Measurements from ENCODE around the gene MRPS18A. TPM values are rescaled to one million over a fixed set of nuclear protein-coding genes. Genes with fewer than 3 reads are reported as not detected.

MRPS18A gene
- total and polyA plus RNA-seq, 2 of the 8 experiments (the other 6 are each of a cell fraction or from before 2014, with no cell fraction given), result 48.3 to 121 TPM

- Histone ChIP-seq H3K23ac (ENCODE audit: insufficient read length) (no peak overlapping the region), H3K36me3 (ENCODE audit: control insufficient read depth in 2 of 4, insufficient read depth in 4 of 4, low read length in 3 of 4) (no peaks in the 10 kb centered on the region), H2BK20ac (ENCODE audit: low read length) (0 out of 2 replicates have a peak overlapping the region, but pooled peaks have one; percentile 88), H3K9me3 (ENCODE audit: insufficient read depth in 2 of 2, low read depth in 1 of 2, low read length in 1 of 2) (no peaks in the 10 kb centered on the region), H3K4me2 (ENCODE audit: insufficient read depth in 1 of 2, low read depth in 2 of 2, low read length in 2 of 2) (peak overlapping the region; percentile 29 to 53; a peak in 3 of 4 replicates), H3K14ac (ENCODE audit: insufficient read length) (no peak overlapping the region), H2BK120ac (replicated peaks; ENCODE audit: low read depth, low read length) (no peak overlapping the region), H2AK5ac (ENCODE audit: low read depth, low read length) (no peak overlapping the region), H2AFZ (ENCODE audit: low read length) (peak overlapping the region; percentile 49), H3K79me1 (ENCODE audit: low read depth, low read length) (no peaks in the 10 kb centered on the region), H3K27ac (ENCODE audit: low read depth, low read length) (peak overlapping the region; percentile 60; the same call in 1 of the 2 replicates), H3K4me3 (ENCODE audit: extremely low read depth in 1 of 4, insufficient read depth in 2 of 4, low read depth in 3 of 4, low read length in 4 of 4) (no peak overlapping the region), H3K4me1 (replicated peaks in 1 of 4; ENCODE audit: control insufficient read depth in 3 of 4, insufficient read depth in 4 of 4, low read length in 3 of 4) (peaks cover 10 to 26% (median 20%) of the 10 kb centered on the region in 4 experiments; a peak in 6 of 7 replicates), H2BK15ac (ENCODE audit: low read length) (no peak overlapping the region), H3K27me3 (replicated peaks in 1 of 4; ENCODE audit: control insufficient read depth in 3 of 4, extremely low read depth in 1 of 4, insufficient read depth in 3 of 4, low read length in 3 of 4) (no peaks in the 10 kb centered on the region), H3K79me2 (ENCODE audit: control insufficient read depth in 1 of 2, insufficient read depth in 2 of 2, low read length in 2 of 2) (no peaks in the 10 kb centered on the region), H3K4ac (replicated peaks; ENCODE audit: insufficient read length, low read depth, low read length) (peak overlapping the region; percentile 58), H4K20me1 (replicated peaks in 1 of 2; ENCODE audit: control insufficient read depth in 1 of 2, insufficient read depth in 2 of 2, low read length in 2 of 2) (no peaks in the 10 kb centered on the region), H2BK12ac (ENCODE audit: low read depth, low read length) (peak overlapping the region; percentile 96), H4K8ac (ENCODE audit: extremely low read depth, insufficient read depth, low read length) (peak overlapping the region; percentile 69; the same call in 1 of the 2 replicates), H3K9ac (replicated peaks in 1 of 4; ENCODE audit: extremely low read depth in 1 of 4, low read depth in 3 of 4, low read length in 3 of 4) (peak overlapping the region in 1 of 4 experiments; percentile 39; a peak in 1 of 7 replicates), H3K18ac (ENCODE audit: extremely low read depth, low read length) (peak overlapping the region; percentile 86; the same call in 1 of the 2 replicates), H4K91ac (replicated peaks; ENCODE audit: insufficient read length, low read length) (peak overlapping the region; percentile 62), H3K56ac (replicated peaks; ENCODE audit: insufficient read length, low read depth, low read length) (no peak overlapping the region), H2BK5ac (ENCODE audit: low read depth, low read length) (peak overlapping the region; percentile 45; the same call in 1 of the 2 replicates), H4K5ac (ENCODE audit: insufficient read length, low read depth, low read length) (peak overlapping the region; percentile 2), H3K23me2 (ENCODE audit: low read depth, low read length) (no peaks in the 10 kb centered on the region)
- WGBS, 2 experiments (ENCODE audit: extremely low coverage in 1 of 2, insufficient coverage in 1 of 2, insufficient read length in 1 of 2, insufficient replicate concordance in 2 of 2, low coverage in 1 of 2, low lambda C conversion rate in 2 of 2, missing lambda C conversion rate in 1 of 2), result 61% methylated on average over 9 of the region's 9 CpGs; no CpG with 5 or more reads in 1 of the 2 experiments
- DNase-seq (ENCODE audit: low read depth in 1 of 2, low spot score in 2 of 2) (peak in 1 of 2 experiments; percentile 63), FAIRE-seq (peak; percentile 7)
- CTCF ChIA-PET (ENCODE audit: partially characterized antibody), result interaction anchor here (0.6 to 2.1 kb wide), 5 partner anchors 26 to 122 kb away, joined by 3 to 9 read pairs (median 4); no protein-coding TSS in a partner anchor
- POLR2A ChIA-PET (ENCODE audit: partially characterized antibody), result interaction anchor here (0.7 to 4.3 kb wide), 12 partner anchors 9 to 408 kb away, joined by 3 to 31 read pairs (median 4); partner anchors contain the start of genes GTPBP2, RSPH9 and VEGFA
- no peak for TF ChIP-seq FOSL1 (IDR thresholded peaks at IDR 0.05; ENCODE audit: insufficient read depth, low read depth, low read length)
- TF ChIP-seq TAF1 (IDR thresholded peaks at IDR 0.05; ENCODE audit: low read depth, low read length), result peak; percentile 42; the same call in 1 of the 2 replicates
- TF ChIP-seq MAX (IDR thresholded peaks at IDR 0.05), result peak; percentile 52; the same call in 1 of the 2 replicates
- peak in 1 of 2 experiments; percentile 24; a peak in 1 of 3 replicates for TF ChIP-seq EP300 (IDR thresholded peaks at IDR 0.05; ENCODE audit: borderline replicate concordance in 1 of 2, low read depth in 2 of 2, low read length in 2 of 2)
- TF ChIP-seq ASH2L (IDR thresholded peaks at IDR 0.05; ENCODE audit: low read length), result peak; percentile 92
- no peak for TF ChIP-seq SIRT6 (IDR thresholded peaks at IDR 0.05; ENCODE audit: low read length)
- TF ChIP-seq ATF2 (IDR thresholded peaks at IDR 0.05; ENCODE audit: low read length), result no peak
- TF ChIP-seq TCF12 (IDR thresholded peaks at IDR 0.05; ENCODE audit: low read depth, low read length), result 0 out of 2 replicates have a peak, but pooled peaks have one; percentile 66
Observed at GRCh38 chr6:43695215-43695966, 7.8 kb upstream of the MRPS18A start.

All from H1 (cell line).